Activated CD4-positive, alpha-beta T cell treated with anti-CD3 and anti-CD28 coated beads for 48 hours (primary cell): ENCODE results near the gene VAV3.
A peak's percentile ranks its signal among the peaks of the same experiment; 100 is the strongest.
"Not testable (repeated sequence)": the region's sequence is repeated elsewhere in the genome, so short reads cannot be mapped to it uniquely, and the experiment has no call there.

Source experiments
- DNase-seq: peaks from one replicate; pipeline ENCODE4 v3.0.0-alpha.2; 2020

VAV3 gene, protein sequence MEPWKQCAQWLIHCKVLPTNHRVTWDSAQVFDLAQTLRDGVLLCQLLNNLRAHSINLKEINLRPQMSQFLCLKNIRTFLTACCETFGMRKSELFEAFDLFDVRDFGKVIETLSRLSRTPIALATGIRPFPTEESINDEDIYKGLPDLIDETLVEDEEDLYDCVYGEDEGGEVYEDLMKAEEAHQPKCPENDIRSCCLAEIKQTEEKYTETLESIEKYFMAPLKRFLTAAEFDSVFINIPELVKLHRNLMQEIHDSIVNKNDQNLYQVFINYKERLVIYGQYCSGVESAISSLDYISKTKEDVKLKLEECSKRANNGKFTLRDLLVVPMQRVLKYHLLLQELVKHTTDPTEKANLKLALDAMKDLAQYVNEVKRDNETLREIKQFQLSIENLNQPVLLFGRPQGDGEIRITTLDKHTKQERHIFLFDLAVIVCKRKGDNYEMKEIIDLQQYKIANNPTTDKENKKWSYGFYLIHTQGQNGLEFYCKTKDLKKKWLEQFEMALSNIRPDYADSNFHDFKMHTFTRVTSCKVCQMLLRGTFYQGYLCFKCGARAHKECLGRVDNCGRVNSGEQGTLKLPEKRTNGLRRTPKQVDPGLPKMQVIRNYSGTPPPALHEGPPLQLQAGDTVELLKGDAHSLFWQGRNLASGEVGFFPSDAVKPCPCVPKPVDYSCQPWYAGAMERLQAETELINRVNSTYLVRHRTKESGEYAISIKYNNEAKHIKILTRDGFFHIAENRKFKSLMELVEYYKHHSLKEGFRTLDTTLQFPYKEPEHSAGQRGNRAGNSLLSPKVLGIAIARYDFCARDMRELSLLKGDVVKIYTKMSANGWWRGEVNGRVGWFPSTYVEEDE

DNA sequence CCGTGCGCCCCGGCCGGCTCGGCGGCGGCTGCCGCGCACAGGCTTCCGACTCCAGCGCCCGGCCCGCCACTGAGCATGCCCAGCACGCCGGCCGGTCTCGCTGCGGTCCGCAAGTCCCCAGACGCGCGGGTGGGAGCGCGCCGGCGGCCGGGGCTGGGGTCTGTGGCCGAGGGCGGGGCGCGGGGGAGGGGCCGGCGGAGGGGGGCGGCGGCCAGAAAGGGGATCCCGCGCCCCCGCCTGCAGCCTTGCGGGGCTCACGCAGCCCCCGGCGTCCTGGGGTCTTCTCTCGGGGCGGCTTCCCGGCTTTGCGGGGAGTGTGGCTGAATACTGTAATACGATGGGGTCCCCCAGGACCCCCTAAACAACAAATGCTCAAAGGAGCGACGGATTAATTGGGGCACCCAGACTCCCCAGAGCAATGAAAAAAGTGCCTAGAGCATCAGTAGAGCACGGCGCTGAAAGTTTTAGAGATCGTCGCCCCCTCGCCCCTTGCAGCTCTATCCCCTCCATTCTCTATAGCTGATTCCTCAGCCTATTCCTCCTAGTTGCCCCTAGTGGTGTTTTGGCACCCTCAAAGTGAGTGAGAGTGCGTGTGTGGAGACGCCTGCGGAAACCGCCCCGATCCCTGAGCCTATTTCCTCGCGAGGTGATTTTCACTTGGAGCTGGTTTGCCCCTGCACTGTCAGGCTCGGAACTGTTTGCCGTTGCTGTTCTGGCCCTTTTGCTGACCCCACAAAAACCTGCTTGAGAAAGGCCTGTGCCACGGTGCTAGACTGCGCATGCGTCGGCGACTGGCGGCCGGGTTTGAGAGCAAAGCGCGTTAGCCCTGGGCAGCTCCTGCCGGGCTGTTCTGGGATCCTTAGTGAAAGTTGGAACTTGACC, at the start of gene VAV3:
TSS of gene VAV3 (minus strand) at position 71 of the 882 bp plus-strand sequence. CDS start 311 bp downstream, outside the sequence.
- peak; percentile 79 for DNase-seq

DNA sequence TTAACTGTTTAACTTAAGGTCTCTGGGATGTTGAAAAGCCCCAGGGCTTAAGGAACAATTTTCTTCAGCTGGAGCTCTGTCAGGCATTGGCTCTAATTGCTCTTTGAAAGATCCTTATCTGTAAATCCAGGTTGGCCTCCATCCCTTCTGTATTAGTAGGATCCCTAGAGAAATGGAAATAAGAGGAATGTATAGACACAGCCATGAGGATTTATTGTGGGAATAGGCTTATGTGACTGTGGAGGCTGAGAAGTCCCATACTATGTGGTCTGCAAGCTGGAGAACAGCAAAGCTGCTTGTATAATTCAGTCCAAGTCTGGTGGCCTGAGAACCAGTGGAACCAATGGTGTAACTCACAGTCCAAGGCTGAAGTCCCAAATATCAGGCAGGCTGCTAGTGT, 47.6 kb upstream of the VAV3 start:
- no peak for DNase-seq

DNA sequence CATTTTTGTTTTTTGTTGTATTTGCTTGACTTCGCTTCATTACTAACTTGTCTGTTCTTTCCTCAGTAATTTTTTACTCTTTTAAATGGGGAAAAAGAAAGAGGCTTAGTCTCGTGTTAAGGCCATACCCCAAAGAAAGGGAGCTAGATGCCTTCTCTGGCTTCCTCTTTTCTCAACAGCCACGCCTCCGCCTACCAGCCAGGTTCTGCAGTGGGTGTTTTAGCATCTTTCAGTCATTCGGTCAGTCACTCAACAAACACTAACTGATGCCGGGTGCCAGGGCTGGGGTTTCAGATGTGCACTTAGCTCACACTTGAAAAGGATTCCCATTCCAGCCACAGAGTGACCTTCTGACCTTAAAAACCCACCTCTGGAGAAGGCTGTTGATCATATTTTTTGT, 46.3 kb upstream of the VAV3 start:
- DNase-seq = no peak

DNA sequence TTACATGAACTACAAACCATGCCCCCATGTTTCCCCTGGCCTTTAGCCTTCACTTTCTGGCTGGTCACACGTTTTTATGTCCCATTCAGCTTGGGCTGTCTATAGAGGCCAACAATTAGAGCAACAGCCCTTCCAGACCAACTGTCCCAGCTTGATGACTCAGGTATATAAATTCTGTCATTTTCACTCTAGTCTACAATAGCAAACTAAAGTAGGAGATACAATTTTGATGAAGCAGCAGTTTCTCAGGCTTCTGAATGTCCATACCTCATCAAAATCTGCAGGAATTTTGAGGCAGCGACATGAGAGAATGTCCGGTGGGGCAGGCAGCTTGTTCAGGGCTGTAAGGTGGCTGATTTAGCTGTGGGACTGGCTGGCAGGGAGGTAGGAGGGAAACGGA, 45.6 kb upstream of the VAV3 start:
- DNase-seq = no peak

DNA sequence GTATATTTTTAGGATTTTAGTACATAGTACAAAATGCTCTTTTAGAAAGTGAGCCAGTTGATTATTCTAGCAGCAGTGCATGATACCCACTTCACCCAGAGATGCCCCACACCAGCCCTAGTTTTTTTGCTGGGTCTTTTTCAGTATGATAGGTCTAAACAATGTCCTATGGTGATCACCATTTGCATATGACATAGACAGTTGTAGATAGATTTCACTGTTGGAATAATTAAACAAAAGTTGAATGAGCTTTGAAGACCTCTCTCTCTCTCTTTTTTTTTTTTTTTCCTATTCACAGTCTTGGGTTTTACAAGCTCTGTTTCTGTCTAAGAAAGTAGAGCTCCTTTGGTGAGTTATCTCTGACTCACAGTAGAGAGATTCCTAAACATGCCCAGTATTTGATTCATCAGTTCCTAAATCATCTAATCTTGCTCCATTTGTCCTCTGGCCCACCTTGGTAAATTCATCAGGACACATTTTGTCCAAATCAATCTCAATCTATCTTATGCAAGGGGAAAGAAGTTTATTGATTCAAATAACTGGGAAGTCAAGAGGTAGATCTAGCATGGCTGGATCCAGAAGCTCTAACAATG, 44.7 kb upstream of the VAV3 start:
- DNase-seq = no peak

DNA sequence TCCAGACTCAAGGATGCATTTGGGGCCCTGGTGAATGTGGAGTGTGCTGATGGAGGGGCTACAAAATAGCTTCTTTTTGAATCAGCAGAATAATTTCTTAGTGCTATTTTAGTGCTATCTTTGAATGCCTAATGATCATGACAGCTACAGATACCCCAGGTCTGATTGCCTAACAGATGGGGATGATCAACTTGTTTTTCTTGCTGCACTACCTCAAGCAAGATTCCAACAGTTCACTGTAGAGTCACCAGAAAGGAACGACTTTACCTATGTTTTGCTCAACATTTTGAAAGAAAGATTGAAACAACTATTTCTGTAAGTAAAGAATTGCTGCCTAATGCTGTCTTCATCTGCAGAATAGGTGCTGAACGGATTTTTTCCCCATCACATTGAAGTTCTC, 42.6 kb upstream of the VAV3 start:
- no peak for DNase-seq

DNA sequence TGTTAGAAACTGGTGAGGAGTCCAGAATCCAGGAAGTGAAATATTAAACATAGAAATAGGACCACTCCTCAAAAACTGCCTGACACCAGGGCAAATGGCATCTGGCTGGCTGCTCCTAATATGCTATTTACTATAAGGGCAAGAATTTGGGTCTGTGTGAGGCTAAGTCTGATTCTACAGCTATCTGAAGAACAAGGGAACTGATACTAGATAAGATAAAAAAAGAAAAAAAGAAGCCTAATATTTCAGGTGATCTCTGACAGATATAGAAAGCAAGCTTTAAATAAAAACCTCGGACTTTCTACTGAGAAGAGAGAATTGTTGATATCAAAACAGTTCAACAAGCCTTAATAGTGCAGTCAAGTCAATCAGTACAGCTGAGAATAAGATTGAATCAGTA, 42.1 kb upstream of the VAV3 start:
- no peak for DNase-seq

DNA sequence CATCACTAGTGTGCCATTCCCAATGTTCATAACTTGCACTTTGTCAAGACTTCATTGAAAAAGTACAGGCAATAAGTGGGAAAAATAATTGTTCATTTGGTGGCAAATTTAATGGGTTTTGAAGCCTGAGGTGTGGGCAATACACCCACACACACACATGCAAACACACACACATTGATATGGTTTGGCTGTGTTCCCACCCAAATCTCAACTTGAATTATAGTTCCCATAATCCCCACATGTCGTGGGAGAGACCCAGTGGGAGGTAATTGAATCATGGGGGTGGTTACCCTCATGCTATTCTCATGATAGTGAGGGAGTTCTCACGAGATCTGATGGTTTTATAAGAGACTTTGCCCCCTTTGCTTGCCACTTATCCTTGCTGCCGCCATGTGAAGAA, 39.9 kb upstream of the VAV3 start:
- DNase-seq = not testable (repeated sequence)

DNA sequence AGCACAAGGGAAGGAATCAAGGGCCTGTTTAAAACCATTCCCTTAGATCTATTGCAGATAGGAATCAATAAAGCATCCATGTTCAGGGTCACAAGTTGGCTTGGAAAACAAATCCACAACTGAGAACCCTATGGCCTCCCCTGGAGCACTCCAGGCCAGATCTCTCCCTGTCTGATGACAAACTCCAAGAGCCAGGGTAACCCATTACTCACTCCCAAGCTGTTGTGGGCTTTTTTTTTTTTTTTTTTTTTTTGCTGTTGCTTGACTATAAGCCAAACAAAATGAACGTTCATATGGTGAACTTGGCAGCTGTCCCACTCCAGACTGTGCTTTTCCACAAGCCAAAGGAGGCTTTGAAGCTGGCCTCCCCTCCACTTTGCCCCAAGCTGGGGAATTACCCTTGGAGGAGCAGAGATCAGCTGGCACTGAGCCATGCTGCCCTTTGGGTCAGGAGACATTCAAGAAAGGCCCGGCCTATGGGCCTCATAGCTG, 35.7 kb upstream of the VAV3 start:
- no peak for DNase-seq

DNA sequence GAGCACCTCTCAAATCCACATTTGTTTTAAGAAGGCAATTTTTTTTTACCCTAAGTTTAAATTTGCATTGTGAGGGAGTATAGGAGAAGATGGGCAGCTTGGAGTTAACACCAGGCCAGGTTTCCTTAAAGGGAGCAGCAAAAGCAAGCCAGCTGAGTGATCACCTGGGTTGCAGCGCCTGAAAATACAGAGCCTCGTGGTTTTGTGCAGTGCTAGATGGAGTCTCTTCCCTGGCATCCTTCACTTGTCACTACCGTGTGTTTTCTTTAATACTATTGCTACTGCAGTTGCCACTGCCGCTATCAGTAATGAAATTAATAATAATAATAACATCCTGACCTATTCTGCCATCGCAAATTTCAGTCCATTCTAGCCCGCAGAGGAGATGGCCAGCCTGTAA, 35.2 kb upstream of the VAV3 start:
- no peak for DNase-seq

DNA sequence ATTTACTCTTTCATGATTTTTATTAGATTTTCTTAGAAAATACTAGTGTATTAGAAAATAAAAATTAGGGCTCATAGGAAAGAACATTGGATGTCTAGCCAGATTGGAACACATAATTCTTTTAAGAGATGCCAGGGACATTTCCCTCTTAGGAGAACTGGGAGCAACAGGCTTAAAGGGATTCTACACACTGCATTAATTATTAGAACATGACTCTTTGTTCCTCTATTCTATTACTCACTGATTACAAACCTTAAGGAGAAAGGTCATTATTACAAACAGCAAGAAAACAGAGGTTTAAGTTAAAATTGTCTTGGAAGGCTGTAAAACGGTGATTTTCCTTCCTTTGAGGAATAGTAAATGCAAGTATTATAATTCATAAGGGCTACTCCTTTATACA, 32.9 kb upstream of the VAV3 start:
- DNase-seq = no peak

DNA sequence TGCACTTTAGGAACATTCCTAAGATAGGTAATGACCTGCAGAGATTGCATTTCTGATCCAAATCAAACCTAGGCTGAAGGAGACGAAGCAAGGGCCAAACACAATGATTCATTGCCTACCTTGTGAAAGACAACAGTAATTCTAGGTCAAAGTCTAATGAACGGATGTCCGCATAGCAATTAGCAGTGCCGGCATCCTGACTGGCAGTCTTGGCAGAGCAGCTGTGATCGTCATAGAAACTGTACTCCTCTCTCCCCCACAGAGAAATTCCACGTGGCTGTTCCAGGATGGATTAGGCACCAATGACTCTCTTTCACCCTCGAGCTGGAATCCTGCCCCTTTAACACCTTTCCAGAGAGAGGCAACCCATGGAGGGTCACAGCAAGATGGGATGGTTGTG, 28.9 kb upstream of the VAV3 start:
- DNase-seq = no peak

DNA sequence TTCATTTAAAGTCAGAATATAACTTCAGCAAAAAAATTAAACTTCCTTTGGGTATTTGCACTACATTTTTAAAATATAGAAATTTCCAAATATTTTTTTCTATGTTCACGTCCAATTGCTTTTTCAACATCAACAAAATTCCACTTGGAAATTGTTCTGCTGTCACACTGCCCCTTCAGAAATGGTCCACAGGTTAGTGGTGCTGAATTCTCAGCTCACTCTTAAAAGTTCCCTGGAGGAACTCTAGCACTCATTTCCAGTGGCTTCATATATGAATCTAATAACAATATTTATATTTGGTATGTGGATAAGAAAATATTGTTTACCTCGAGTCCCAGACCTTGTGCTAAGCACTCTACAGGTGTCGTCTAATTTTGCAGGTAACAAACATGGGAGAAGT, 27.4 kb upstream of the VAV3 start:
- no peak for DNase-seq

DNA sequence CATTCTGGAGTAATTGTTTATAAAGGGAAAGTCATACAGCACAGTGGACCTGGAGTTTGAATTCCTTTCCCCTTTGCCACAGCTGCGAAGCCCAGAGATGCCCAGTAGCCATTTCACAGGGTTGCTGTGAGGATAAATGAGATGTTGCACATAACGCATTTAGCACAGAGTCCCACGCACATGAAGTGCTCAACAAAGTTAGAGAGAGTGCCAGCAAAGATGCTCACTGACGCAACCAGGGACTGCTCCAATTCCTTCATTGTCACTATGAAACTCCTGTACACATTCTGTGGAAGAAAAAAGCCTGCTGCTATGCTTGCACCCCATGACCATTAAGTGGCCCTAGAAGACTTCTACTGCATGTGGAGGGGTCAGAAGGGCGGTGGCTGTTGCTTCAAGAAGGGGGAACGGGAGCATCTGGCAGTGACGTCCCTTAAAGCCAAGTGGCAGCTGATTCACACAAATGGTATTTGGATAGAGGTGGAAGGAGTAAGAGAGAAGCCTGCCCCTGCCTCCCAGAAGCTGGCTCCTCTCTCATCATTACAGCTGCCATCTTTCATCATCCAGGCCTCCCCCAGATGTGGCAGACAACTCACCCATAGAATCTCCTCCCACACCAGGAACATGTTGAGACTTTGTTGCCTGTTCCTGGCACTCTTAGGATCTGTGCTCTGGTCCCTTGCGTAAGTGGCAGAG, 26.5 kb upstream of the VAV3 start:
- DNase-seq = no peak

DNA sequence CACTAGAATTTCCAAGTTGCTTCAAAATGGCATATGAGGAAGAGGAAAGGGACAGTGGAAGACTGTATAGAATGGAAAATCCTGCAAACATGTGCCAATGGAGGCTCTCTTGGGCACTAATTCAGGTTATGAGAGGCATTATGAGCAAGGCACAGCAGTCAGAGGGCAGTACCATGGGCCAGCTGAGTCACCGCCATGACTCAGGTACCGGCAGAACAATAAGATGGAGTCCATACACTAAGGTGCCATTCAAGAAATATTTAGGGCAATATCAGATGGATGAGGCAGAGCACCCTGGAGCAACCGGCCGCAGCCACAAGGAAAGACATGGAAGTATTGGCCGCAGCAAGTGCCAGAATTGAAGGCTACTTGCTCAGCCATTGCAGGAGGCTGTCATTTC, 25.6 kb upstream of the VAV3 start:
- DNase-seq = peak; percentile 13

DNA sequence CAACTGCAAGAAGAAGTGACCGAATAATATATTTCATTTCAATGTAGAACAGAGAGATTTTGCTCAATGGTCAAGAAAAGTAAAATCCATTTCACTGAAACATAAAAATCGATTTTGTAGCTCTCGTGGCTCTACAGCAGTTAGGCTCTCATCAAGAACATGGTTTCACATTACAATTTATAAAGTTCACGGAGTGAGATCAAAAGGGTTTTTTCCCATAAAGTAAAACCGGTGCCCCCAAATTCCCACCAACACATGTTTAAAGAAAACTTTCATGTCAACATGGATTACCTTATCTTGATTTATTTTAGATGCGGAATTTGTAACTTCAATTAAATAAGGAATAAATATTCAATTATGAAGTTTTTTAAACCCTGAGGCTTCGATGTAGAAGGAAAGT, 16.3 kb upstream of the VAV3 start:
- no peak for DNase-seq

DNA sequence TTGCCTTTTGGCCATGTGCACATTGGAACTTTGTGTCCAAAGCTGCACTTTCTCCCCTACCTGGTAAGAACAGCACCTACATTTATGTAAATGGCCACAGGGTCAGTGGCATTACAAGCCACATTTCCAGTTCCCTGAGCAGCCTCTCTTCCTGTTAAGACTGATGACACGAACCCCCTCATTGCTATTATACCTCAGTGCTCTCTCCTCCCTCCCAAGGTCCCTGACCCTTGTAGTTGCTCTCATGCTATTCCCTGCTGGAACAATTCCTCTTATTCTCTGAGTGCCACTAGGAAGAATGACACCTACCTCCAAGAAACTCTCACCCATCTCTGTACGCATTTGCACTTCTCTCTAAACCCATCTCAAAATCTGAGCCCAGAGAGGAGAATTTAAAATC, 14.9 kb upstream of the VAV3 start:
- no peak for DNase-seq

DNA sequence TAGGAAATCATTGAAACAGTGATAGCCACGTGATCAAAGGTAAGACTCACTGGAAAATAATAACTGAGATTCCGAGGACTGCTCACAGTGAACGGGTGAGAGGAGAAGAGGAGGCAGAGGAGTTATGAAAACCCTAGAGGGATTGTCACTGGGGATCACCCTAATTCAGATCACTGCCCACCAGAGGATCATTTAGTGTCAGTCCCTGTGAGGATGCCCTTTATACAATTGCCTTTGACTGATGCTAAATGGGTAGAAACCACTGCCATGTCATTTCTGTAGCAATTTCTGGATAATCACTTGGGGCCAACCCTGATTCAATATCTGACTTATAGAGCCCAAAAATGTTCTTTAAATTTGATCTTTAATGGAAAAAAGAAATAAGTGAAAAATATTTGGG, 14.1 kb upstream of the VAV3 start:
- no peak for DNase-seq

DNA sequence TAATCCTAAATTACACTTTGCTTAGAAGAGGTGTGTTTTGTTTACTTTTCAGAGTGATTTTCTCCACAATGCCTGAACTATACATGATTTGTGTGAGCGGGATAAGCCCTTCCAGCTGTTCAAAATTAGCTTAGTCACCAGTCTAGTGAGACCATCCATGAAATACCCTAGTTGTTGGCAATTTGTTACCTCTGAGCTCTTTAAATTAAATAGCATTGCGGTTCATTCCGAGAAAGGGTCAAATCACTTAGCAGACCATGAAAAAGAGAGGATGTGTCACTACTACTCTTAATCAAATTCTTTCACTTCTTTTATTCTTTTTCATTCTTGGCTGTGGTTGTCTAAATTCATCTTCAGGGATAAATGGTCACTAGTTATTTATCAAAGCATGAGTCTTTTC, 11.9 kb upstream of the VAV3 start:
- DNase-seq = no peak

DNA sequence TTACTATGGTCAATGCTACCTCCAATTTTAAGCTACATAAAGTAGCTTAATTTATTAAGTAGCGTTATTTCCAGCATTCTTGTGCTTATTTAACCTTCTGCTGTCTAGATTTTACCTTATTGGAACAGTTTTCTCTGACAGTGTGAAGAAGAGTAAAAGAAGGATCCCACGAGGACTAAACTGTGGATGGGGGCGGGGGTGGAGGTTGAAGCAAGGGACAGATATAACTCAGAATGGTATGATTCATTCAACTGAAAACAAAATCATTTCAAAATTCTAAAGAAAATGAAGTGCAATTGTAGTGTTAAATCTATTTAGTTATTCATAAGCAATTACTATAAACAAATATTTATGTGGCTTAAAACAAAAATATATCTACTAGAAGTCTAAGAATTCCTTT, 11.5 kb upstream of the VAV3 start:
- peak; percentile 49 for DNase-seq

DNA sequence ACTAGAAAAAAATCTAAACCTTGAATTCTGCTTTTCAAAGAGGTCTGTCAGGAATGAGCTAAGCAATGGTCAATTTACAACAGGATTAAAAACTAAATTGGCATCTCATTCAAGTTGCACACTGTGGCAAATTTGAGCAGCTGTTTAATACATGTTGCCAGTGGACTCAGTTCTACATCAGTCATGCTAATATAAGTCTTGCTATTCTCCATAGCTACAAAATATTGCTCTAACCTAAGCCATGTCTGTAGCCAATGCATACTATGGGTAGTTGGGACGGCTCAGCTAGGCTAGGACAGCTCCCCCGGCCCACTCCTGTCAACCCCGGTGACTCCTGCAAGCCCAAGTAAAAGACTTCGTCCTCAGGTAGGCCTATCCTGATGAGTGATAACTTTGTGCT, 10.9 kb upstream of the VAV3 start:
- no peak for DNase-seq

DNA sequence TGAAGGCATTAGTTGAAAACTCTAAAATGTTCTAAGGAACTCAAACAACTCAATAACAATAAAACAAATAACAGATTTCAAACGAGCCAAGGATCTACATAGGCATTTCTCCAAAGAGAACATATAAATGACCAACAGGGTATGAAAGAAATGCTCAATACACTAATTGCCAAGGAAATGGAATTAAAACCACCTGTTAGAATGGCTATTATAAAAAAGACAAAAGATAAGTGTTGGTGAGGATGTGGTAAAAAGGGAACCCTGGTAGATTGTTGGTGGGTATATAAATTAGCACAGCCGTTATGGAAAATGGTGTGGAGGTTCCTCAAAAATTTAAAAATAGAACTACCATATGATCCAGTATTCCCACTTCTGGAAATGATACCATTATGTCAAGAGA, 9.1 kb upstream of the VAV3 start:
- DNase-seq = no peak
